HG03139 (cell line): ENCODE results near the gene NCL.
A peak's percentile ranks its signal among the peaks of the same experiment; 100 is the strongest.
"Not testable (repeated sequence)": the region's sequence is repeated elsewhere in the genome, so short reads cannot be mapped to it uniquely, and the experiment has no call there.

Experiments
- ATAC-seq: cut with Tn5 transposase; IDR thresholded peaks from one replicate; pipeline ENCODE4 v1.9.1; 2021; ENCODE audit not compliant: unreplicated experiment

The NCL gene

DNA sequence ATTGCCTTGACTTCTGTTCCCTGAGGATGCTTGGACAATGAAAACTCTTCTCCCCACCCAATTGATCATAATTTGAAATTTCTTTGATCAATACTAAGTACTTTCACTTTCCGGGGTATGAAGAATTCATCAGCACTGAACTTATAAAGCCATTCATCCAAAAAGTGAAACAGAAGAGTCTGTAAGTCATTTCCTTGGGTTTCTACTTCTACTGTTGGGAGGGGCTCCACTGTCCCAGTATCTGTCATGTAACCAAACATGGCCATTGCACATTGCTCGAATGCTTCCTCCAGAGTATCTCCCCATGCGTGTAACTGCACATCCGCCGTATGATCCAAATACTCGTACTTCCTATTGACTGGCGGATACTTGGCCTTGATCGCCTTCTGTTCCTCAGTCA is 30.3 kb downstream of the NCL start:
- no peak for ATAC-seq

DNA sequence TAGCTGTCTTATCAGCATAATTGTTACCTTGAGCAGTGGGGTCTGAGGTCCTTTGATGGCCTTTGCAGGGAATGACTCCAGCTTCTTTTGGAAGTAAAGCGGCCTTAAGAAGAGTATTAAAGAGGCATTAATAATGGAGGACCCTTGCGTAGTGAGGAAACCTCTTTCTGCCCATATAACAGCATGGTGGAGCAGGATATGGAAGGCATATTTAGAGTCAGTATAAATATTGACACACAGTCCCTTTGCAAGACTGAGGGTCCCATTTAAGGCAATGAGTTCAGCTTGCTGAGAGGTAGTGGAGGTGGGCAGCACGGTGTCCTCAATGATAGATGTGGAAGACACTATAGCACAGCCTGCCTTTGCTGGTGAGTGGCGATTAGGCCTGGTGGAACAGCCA is 32.7 kb downstream of the NCL start:
- ATAC-seq = no peak

GRCh38 chr2:231430437-231430836 is 33.8 kb downstream of the NCL start:
- ATAC-seq = not testable (repeated sequence)

DNA sequence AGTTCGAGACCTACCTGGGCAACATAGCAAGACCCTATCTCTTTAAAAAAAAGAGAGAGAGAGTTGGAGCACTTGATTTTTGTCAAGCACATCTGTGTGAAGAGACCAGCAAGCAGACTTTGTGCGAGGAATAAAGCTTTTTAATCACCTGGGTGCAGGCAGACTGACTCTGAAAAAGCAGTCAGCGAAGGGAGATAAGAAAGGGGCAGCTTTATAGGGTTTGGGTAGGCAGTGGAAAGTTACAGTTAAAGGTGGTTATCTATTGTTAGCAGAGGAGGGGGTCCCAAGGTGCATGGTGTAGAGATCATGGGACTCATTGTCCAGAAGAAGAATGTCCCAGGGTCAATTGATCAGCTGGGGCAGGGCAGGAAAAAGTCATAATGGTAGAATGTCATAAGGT is 34.4 kb downstream of the NCL start:
- no peak for ATAC-seq

- ATAC-seq = no peak
Observed at GRCh38 chr2:231429152-231429551, 35.1 kb downstream of the NCL start.

DNA sequence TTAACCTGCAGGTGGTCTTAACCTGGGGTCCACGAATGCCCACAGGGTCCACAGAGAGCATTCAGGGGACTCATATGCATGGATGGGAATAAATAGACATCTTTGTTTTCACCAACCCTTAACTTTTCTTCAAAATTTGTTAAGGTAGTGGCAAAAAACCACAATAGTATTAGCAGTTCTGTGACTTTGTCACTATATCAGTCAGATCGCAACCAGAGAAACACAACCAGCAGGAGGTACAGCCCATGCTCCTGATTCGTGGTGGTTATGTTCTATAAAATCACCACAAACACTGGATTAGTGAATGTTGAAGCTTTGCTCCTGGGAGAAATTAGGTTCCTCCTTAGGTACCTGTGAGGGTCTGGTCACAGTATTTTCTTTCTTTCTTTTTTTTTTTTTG is 37.2 kb downstream of the NCL start:
- no peak for ATAC-seq

- ATAC-seq = no peak
Observed at GRCh38 chr2:231425811-231426703, 38.2 kb downstream of the NCL start.

DNA sequence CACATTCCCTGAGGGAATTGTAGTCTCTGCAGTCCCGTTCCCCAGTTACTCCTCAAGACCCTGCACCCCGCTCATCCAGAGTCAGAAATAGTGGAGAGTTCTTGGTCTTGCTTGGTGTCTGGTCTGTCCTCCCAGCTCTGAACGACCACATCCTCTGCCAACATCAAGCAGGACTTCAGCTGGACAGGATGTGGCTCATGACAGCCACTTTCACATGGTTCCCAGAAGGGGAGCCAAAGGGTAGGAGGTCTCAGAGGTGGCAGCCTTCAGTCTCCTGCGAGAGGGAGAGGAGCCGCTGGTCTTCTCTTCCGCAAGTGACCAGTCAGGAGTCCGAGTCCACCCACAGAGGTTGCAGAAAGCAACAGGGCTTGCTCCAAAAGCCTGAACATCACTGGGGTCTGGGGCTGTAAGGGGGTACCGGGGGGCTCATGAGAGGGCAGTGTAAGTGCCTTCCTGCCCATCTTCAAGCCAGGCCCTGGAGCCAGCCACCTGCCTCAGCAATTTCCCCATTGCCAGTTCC is 38.9 kb downstream of the NCL start:
- ATAC-seq = no peak

DNA sequence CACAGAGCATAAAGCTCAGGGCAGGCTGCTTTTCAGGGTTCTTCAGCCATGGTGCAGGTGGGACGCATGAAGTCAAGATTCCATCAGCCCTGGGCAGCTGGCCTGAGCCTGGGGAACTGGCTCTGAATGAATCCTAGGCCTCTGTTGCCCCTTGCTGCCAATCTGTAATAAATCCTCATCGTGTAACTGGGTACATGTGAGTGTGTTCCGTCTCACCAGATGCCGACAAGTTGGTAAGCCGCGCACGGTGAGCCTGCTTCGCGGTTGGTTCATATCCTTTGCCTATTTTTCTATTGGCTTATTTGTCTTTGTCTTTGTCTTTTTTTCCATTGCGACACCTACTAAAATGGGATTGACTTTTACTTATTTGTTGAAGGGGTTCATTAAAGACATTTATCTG is 41.1 kb downstream of the NCL start:
- no peak for ATAC-seq

DNA sequence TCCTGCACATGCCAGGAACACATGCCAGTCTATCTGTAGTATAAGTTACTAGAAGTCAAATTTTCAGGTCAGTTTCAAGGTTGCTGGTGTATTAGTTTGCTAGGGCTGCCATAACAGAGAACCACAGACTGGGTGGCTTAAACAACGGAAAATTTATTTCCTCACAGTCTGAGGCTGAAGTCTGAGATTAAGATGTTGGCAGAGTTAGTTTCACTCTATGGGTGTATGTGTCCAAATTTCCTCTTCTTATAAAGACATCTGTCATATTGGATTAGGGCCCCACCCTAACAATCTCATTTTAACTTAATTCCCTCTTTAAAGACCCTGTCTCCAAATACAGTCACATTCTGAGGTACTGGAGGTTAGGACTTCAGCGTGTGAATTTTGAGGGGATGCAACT is 42.2 kb downstream of the NCL start:
- no peak for ATAC-seq

DNA sequence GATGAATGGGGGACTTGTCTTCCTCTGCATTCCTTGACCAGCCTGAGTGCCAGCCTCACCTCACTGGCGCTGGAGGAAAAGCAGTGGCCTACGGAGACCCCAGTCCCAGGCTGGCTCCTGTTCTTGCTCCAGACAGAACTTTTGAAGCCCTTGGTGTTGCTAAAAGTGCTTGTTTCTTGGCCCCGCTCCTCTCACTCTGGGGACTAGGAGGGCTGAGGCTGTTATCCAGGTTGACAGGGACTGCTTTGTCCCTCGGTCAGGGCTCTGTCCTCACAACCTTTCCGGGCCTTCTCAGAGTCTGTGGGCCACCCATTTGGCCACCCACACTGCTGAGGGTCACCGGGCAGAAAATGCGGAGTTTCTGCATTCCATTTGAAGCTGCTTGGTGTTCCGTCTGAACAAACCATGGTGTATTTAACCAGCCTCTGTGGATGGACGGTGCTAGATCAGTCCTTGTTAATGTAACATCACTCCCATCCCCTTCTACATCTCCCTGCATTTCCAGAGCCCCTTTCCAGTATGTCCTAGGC is 43.2 kb downstream of the NCL start:
- no peak for ATAC-seq

DNA sequence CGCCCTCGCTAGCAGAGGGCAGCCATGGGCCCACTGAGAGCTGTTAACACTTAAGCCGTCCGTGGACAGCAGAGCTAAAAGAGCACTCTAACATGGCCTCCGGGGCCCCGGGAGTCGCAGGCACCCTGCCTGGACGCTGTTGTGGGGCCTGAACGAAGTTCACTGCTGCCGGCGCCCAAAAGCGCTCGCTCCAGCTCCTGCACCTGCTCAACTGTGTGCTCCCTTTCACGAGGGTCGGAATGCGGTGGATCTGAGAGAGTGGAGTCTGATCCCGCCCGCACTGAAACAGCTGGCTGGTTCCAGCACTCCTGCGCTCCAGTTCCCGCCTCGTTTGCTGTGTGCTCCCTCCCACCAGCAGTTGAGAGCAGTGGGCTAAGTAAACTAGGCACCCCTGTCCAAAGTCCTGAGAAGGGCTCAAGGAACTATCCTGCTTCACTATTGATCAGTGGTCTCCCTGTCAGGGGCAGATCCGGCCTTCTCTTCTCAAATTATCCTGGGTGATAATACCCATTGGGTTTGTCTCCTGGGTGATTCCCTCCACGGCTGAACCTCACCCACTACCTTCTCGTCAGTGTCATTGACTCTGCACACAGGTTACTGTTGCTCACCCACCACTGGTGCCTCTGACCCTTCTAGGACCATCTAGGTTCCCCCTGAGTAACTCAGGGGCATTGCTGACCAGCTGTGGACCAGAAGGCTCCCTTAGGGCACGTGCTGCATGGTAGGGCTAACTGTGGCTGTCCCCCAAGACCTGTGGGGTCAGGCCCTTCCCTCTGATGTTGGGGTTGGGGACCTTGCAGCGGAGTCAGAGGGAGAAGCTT is 45.3 kb downstream of the NCL start:
- ATAC-seq = no peak

DNA sequence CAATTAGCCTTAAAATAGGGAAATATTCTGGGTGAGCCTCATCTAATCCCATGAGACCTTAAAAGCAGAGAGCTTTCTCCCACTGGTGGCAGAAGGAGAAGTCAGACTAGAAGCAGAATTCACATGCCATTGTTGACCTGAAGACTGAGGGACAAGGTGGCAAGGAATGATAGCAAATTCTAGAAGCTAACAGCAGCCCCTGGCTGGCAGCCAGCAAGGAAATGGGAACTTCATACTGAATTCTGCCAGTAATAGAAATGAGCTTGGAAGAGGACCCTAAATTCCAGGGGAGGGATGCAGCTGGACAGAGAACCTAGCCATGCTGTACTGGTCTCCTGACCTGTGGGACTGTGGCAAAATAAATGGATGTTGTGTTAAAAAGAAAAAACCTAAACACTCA is 49.3 kb downstream of the NCL start:
- ATAC-seq = no peak

GRCh38 chr2:231413921-231414476 is 50.3 kb downstream of the NCL start:
- no peak for ATAC-seq

GRCh38 chr2:231413456-231413855 is 50.8 kb downstream of the NCL start:
- no peak for ATAC-seq

DNA sequence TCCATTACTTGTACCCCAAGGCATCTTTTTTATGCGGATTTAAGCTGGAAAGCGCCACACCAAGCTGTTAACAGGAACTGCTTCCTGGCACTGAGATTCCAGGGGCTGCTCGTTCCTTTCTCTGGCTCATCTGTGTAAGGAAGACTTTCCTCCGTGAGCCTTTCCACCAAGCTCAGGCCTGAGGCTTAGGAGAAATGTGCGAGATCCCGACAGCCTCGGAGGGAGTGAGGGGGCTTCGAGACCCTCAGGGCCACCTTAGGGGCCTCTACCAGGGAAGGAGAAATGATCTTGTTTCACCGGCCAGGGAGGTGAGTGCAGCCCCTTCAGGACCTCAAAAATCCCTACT is 51.7 kb downstream of the NCL start:
- ATAC-seq = no peak

DNA sequence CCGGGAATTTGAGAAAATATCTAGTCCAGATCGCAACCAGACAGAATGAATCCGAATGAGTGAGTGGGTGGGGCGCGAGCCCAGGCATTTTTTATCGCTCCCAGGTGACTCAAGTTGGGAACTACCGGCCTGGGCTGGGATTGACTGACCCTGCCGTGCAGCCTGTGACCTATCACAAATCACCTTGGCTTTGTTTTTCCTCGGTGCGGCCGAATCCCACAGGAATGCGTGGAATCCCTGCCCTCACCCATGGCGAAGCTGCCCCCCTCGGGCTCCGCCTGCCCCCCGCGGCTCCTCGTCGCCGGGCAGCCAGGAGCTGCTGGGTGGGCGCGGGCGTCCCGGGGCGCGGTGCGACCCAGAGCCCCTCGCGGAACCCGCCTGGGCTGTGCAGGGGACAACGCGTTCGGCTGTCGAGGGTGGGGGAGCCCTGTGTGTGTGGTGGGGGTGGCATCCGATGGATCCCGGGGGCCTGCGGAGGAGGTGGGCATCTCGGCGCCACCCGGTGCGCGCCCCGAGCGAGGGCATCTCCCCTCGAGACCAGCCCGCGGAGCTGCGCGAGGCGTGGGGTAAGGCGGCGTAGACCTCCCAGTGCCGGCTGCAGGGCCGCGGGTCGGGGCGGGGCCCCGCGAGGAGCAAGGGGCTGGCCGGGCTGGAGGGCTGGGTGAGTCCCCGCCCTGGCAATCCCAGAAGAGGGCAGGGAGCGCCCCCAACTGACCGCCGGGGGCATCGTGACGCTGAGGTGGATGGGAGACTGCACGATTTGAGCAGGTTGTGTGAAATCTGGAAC is 52.3 kb downstream of the NCL start:
- ATAC-seq = peak; percentile 94

- no peak for ATAC-seq
Observed at GRCh38 chr2:231411237-231411636, 53.0 kb downstream of the NCL start.

DNA sequence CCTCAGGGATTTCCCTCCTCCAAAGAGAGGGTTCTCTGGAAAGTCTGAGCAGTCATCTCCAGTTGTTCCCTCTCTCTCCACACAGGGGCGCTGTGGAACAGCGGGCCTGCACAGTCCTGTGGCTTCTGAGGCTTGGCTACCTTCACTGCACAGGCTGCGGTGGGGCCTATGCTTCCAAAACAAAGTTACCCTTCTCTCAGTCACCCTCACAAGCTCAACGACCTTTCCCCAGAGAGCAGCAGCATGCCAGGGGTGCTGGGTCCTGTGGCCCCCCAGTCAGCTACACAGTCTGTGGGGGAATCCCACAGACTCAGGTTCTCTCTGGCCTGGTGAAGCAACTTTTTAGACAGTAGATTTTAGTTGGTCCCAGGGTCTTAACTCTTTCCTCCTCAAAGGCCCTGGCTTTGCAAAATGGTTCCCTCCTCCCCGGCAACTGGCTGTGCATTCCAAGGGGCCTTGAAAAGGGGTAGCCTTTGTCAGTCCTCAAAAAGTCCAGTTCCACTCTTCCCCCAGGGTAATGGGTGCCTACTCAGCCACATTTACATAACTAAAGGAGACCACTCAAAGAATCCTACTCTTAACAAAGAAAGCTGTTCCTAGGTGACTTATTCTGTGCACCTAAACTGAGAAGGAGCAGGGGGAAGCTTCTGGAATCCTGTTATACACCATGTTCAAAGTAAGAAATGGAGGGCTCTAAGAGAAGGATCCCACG is 53.8 kb downstream of the NCL start:
- ATAC-seq = no peak

- no peak for ATAC-seq
Observed at GRCh38 chr2:231409776-231410175, 54.5 kb downstream of the NCL start.
